ENCODE data around the gene CYP8B1.

CYP8B1 gene

GRCh38 chr3:42827023-42827422 is 48.7 kb downstream of the CYP8B1 start:
- no peaks in the 10 kb centered on the region for H3K36me3 ChIP-seq (ENCODE audit: control insufficient read depth in 2 of 2, insufficient read depth in 1 of 2, low read length in 2 of 2)
- ChIA-PET CTCF (no interaction called here), POLR2A (no interaction called here)
- H3K4me1 ChIP-seq (ENCODE audit: control insufficient read depth, insufficient read depth, low read length) = peaks cover 5% of the 10 kb centered on the region; the same call in 1 of the 2 replicates
- TF ChIP-seq SP3 (tag by site-specific recombination; IDR thresholded peaks at IDR 0.05) = no peak
- TF ChIP-seq ZNF558 (tag by site-specific recombination; IDR thresholded peaks at IDR 0.05) = no peak
- no peak for TF ChIP-seq ZSCAN23 (tag by site-specific recombination; IDR thresholded peaks at IDR 0.05)
- no peak overlapping the region for H3K27ac ChIP-seq (ENCODE audit: extremely low read depth, low read depth, low read length)
- no peak overlapping the region for H3K4me3 ChIP-seq (ENCODE audit: low read depth, low read length)
- no peaks in the 10 kb centered on the region for H3K9me3 ChIP-seq (ENCODE audit: control insufficient read depth, insufficient read depth, low read depth, low read length)

DNA sequence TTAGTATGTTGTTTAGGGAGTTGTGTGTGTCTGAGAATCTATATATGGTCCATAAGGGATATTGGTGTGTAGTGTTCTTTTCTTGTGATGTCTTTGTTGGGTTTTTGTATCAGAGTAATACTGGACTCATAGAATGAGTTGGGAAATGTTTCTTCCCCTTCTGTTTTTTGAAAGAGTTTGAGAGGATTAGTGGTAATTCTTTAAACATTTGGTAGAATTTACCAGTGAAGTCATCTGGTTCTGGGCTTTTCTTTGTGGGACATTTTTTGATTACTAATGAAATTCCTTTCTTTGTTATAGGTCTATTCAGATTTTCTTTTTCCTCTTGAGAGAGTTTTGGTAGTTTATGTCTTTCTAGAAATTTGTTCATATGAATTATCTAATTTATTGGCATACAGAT is 49.5 kb downstream of the CYP8B1 start:
- H3K4me3 ChIP-seq (ENCODE audit: low read depth, low read length) = no peak overlapping the region
- TF ChIP-seq ZNF776 (tag by site-specific recombination; IDR thresholded peaks at IDR 0.05; ENCODE audit: borderline replicate concordance) = no peak
- no peak for TF ChIP-seq ZNF768 (tag by site-specific recombination; IDR thresholded peaks at IDR 0.05)
- TF ChIP-seq ZNF701 (tag by site-specific recombination; IDR thresholded peaks at IDR 0.05) = no peak
- TF ChIP-seq ZNF76 (tag by site-specific recombination; IDR thresholded peaks at IDR 0.05; ENCODE audit: borderline replicate concordance, low read depth) = no peak
- TF ChIP-seq, protein P1, sequence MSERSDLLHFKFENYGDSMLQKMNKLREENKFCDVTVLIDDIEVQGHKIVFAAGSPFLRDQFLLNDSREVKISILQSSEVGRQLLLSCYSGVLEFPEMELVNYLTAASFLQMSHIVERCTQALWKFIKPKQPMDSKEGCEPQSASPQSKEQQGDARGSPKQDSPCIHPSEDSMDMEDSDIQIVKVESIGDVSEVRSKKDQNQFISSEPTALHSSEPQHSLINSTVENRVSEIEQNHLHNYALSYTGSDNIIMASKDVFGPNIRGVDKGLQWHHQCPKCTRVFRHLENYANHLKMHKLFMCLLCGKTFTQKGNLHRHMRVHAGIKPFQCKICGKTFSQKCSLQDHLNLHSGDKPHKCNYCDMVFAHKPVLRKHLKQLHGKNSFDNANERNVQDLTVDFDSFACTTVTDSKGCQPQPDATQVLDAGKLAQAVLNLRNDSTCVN (tag by site-specific recombination; optimal IDR thresholded peaks at IDR 0.05) = no peak
- no peak for TF ChIP-seq ZNF501 (tag by site-specific recombination; IDR thresholded peaks at IDR 0.05)
- no peak for TF ChIP-seq ZSCAN18 (tag by site-specific recombination; IDR thresholded peaks at IDR 0.05)
- no peak for TF ChIP-seq ZNF521 (tag by site-specific recombination; IDR thresholded peaks at IDR 0.05)
- TF ChIP-seq ZNF184 (tag by site-specific recombination; IDR thresholded peaks at IDR 0.05) = no peak
- TF ChIP-seq ZBTB21 (tag by site-specific recombination; IDR thresholded peaks at IDR 0.05) = no peak
- TF ChIP-seq RBAK (tag by site-specific recombination; IDR thresholded peaks at IDR 0.05) = no peak
- no peak for TF ChIP-seq ZNF623 (tag by site-specific recombination; IDR thresholded peaks at IDR 0.05)
- no peak for TF ChIP-seq ZNF513 (tag by site-specific recombination; IDR thresholded peaks at IDR 0.05)
- no peak for TF ChIP-seq ZNF175 (tag by site-specific recombination; IDR thresholded peaks at IDR 0.05)
- TF ChIP-seq, protein P2, sequence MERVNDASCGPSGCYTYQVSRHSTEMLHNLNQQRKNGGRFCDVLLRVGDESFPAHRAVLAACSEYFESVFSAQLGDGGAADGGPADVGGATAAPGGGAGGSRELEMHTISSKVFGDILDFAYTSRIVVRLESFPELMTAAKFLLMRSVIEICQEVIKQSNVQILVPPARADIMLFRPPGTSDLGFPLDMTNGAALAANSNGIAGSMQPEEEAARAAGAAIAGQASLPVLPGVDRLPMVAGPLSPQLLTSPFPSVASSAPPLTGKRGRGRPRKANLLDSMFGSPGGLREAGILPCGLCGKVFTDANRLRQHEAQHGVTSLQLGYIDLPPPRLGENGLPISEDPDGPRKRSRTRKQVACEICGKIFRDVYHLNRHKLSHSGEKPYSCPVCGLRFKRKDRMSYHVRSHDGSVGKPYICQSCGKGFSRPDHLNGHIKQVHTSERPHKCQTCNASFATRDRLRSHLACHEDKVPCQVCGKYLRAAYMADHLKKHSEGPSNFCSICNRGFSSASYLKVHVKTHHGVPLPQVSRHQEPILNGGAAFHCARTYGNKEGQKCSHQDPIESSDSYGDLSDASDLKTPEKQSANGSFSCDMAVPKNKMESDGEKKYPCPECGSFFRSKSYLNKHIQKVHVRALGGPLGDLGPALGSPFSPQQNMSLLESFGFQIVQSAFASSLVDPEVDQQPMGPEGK (tag by site-specific recombination; IDR thresholded peaks at IDR 0.05) = no peak
- no peak for TF ChIP-seq GLI2 (tag by site-specific recombination; IDR thresholded peaks at IDR 0.05; ENCODE audit: borderline replicate concordance, low read depth)
- TF ChIP-seq, protein P3, sequence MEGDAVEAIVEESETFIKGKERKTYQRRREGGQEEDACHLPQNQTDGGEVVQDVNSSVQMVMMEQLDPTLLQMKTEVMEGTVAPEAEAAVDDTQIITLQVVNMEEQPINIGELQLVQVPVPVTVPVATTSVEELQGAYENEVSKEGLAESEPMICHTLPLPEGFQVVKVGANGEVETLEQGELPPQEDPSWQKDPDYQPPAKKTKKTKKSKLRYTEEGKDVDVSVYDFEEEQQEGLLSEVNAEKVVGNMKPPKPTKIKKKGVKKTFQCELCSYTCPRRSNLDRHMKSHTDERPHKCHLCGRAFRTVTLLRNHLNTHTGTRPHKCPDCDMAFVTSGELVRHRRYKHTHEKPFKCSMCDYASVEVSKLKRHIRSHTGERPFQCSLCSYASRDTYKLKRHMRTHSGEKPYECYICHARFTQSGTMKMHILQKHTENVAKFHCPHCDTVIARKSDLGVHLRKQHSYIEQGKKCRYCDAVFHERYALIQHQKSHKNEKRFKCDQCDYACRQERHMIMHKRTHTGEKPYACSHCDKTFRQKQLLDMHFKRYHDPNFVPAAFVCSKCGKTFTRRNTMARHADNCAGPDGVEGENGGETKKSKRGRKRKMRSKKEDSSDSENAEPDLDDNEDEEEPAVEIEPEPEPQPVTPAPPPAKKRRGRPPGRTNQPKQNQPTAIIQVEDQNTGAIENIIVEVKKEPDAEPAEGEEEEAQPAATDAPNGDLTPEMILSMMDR (tag by site-specific recombination; IDR thresholded peaks at IDR 0.05) = no peak
- no peaks in the 10 kb centered on the region for H3K36me3 ChIP-seq (ENCODE audit: control insufficient read depth in 2 of 2, insufficient read depth in 1 of 2, low read length in 2 of 2)
- no peaks in the 10 kb centered on the region for H3K9me3 ChIP-seq (ENCODE audit: control insufficient read depth, insufficient read depth, low read depth, low read length)
- no peak overlapping the region for H3K27ac ChIP-seq (ENCODE audit: extremely low read depth, low read depth, low read length)
- POLR2A ChIA-PET = interaction anchor here (1.0 kb wide), 1 partner anchor 22 kb away, joined by 4 read pairs; the partner anchor contains the start of gene HIGD1A
- H3K4me1 ChIP-seq (ENCODE audit: control insufficient read depth, insufficient read depth, low read length) = peaks cover 5% of the 10 kb centered on the region; the same call in 1 of the 2 replicates
- CTCF ChIA-PET = no interaction called here
